HG02642 (cell line): ENCODE data around the gene LNPEP.

Source experiments
- ATAC-seq: cut with Tn5 transposase; IDR thresholded peaks from one replicate; pipeline ENCODE4 v1.9.1; 2021; ENCODE audit warnings: mild to moderate bottlenecking; ENCODE audit not compliant: unreplicated experiment, poor library complexity

LNPEP gene

GRCh38 chr5:96935559-96936430, at the start of gene LNPEP:
Gene LNPEP, plus strand, starts transcription at chr5:96936080. Its CDS starts 76 bp downstream, at chr5:96936156.
- ATAC-seq: peak; percentile 54

GRCh38 chr5:96893342-96893741, 42.5 kb upstream of the LNPEP start:
- ATAC-seq: no peak

GRCh38 chr5:96896276-96896675, 39.6 kb upstream of the LNPEP start:
- peak; percentile 75 for ATAC-seq

- peak; percentile 94 for ATAC-seq
These were observed 39.1 kb upstream of the LNPEP start for GRCh38 chr5:96896806-96897205.

- ATAC-seq: no peak
These were observed 34.5 kb upstream of the LNPEP start for GRCh38 chr5:96901384-96901783.

GRCh38 chr5:96901841-96902240, 34.0 kb upstream of the LNPEP start:
- no peak for ATAC-seq

GRCh38 chr5:96902876-96903275, 33.0 kb upstream of the LNPEP start:
- ATAC-seq: no peak

- no peak for ATAC-seq
These were observed 32.6 kb upstream of the LNPEP start for GRCh38 chr5:96903300-96903699.

GRCh38 chr5:96904054-96904931, 31.6 kb upstream of the LNPEP start:
- ATAC-seq: no peak

GRCh38 chr5:96905864-96906263, 30.0 kb upstream of the LNPEP start:
- ATAC-seq: no peak

- ATAC-seq: no peak
These were observed 26.9 kb upstream of the LNPEP start for GRCh38 chr5:96909003-96909402.

- ATAC-seq: no peak
These were observed 26.4 kb upstream of the LNPEP start for GRCh38 chr5:96909435-96909834.

- no peak for ATAC-seq
These were observed 24.7 kb upstream of the LNPEP start for GRCh38 chr5:96911139-96911538.

- ATAC-seq: no peak
These were observed 22.6 kb upstream of the LNPEP start for GRCh38 chr5:96913233-96913632.

GRCh38 chr5:96919754-96920197, 16.1 kb upstream of the LNPEP start:
- ATAC-seq: peak; percentile 69

- no peak for ATAC-seq
These were observed 15.0 kb upstream of the LNPEP start for GRCh38 chr5:96920744-96921355.

GRCh38 chr5:96922499-96923244, 13.2 kb upstream of the LNPEP start:
- no peak for ATAC-seq

GRCh38 chr5:96924016-96924443, 11.8 kb upstream of the LNPEP start:
- ATAC-seq: no peak

- ATAC-seq: no peak
These were observed 9.6 kb upstream of the LNPEP start for GRCh38 chr5:96926276-96926675.

GRCh38 chr5:96927008-96927407, 8.9 kb upstream of the LNPEP start:
- ATAC-seq: no peak
